Measurements from ENCODE around the gene MME. TPM values are rescaled to one million over a fixed set of nuclear protein-coding genes. Genes with fewer than 3 reads are reported as not detected.

The MME gene
- total and polyA plus RNA-seq, 2 of the 8 experiments (the other 6 are each of a cell fraction or from before 2014, with no cell fraction given): 5.0 to 39.6 TPM

DNA sequence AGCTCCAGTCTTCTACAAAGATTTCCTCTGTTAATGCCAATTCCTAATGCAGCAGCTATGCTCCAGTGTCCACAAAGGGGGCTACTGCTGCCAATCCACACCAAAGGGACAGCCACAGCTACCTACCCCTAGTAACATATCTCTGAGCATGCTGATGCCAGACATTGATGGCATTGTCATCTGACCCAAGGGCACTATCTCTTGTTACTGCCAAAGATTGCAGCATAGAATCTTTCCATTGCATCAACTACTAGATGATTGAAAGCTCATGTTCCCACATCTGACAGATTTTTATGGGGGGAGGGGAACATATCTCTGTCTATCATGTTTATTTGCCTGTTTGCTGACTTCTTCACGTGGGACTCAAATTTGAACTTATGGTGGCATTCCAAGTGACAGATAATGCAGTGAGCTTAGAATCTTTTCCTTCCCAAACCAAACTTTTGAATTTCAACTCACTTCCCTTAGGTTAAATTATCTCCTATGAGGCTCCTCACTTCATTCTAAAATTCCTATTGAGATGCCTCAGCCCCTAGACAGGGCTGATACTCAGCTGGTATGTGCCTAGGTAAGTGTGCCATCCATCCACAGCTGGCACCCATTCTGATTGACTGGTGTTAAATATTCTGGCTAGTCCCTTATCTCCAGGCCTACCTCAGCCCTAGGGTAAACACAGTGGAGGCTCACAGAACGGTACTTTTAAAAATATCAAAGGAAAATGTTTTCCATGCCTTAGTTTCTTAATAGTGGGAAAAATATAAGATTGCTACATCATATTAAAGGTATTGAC, 113.0 kb downstream of the MME start:
- H3K9ac ChIP-seq (replicated peaks in 1 of 4; ENCODE audit: extremely low read depth in 1 of 4, low read depth in 3 of 4, low read length in 3 of 4): no peak overlapping the region
- H4K5ac ChIP-seq (ENCODE audit: insufficient read length, low read depth, low read length): no peak overlapping the region
- H2BK12ac ChIP-seq (ENCODE audit: low read depth, low read length): no peak overlapping the region
- H3K79me2 ChIP-seq (ENCODE audit: control insufficient read depth in 1 of 2, insufficient read depth in 2 of 2, low read length in 2 of 2): no peaks in the 10 kb centered on the region
- no peak overlapping the region for H2AK5ac ChIP-seq (ENCODE audit: low read depth, low read length)
- no peak overlapping the region for H3K23ac ChIP-seq (ENCODE audit: insufficient read length)
- no peak overlapping the region for H2BK120ac ChIP-seq (replicated peaks; ENCODE audit: low read depth, low read length)
- H4K8ac ChIP-seq (ENCODE audit: extremely low read depth, insufficient read depth, low read length): no peak overlapping the region
- H2BK5ac ChIP-seq (ENCODE audit: low read depth, low read length): no peak overlapping the region
- no peaks in the 10 kb centered on the region for H3K9me3 ChIP-seq (ENCODE audit: insufficient read depth in 2 of 2, low read depth in 1 of 2, low read length in 1 of 2)
- no peak overlapping the region for H3K14ac ChIP-seq (ENCODE audit: insufficient read length)
- H3K27ac ChIP-seq (ENCODE audit: low read depth, low read length): no peak overlapping the region
- H3K27me3 ChIP-seq (replicated peaks in 1 of 4; ENCODE audit: control insufficient read depth in 3 of 4, extremely low read depth in 1 of 4, insufficient read depth in 3 of 4, low read length in 3 of 4): no peaks in the 10 kb centered on the region
- no peaks in the 10 kb centered on the region for H3K23me2 ChIP-seq (ENCODE audit: low read depth, low read length)
- H3K18ac ChIP-seq (ENCODE audit: extremely low read depth, low read length): no peak overlapping the region
- POLR2A ChIA-PET (ENCODE audit: partially characterized antibody): no interaction called here
- CTCF ChIA-PET (ENCODE audit: partially characterized antibody): interaction anchor here (1.0 to 1.5 kb wide), 3 partner anchors 21 to 239 kb away, joined by 3 to 8 read pairs (median 3); no protein-coding TSS in a partner anchor
- H3K4me3 ChIP-seq (ENCODE audit: extremely low read depth in 1 of 4, insufficient read depth in 2 of 4, low read depth in 3 of 4, low read length in 4 of 4): no peak overlapping the region
- H2BK20ac ChIP-seq (ENCODE audit: low read length): no peak overlapping the region
- no peak overlapping the region for H4K91ac ChIP-seq (replicated peaks; ENCODE audit: insufficient read length, low read length)
- WGBS, 2 experiments (ENCODE audit: extremely low coverage in 1 of 2, insufficient coverage in 1 of 2, insufficient read length in 1 of 2, insufficient replicate concordance in 2 of 2, low coverage in 1 of 2, low lambda C conversion rate in 2 of 2, missing lambda C conversion rate in 1 of 2): 88% methylated on average over 2 of the region's 2 CpGs; no CpG with 5 or more reads in 1 of the 2 experiments
- no peaks in the 10 kb centered on the region for H4K20me1 ChIP-seq (replicated peaks in 1 of 2; ENCODE audit: control insufficient read depth in 1 of 2, insufficient read depth in 2 of 2, low read length in 2 of 2)
- no peaks in the 10 kb centered on the region for H3K4me1 ChIP-seq (replicated peaks in 1 of 4; ENCODE audit: control insufficient read depth in 3 of 4, insufficient read depth in 4 of 4, low read length in 3 of 4)
- no peak overlapping the region for H3K4ac ChIP-seq (replicated peaks; ENCODE audit: insufficient read length, low read depth, low read length)
- FAIRE-seq (no peak), DNase-seq (ENCODE audit: low read depth in 1 of 2, low spot score in 2 of 2) (no peak)
- no peak overlapping the region for H2AFZ ChIP-seq (ENCODE audit: low read length)
- no peaks in the 10 kb centered on the region for H3K79me1 ChIP-seq (ENCODE audit: low read depth, low read length)
- H3K36me3 ChIP-seq (ENCODE audit: control insufficient read depth in 2 of 4, insufficient read depth in 4 of 4, low read length in 3 of 4): no peaks in the 10 kb centered on the region
- no peak overlapping the region for H2BK15ac ChIP-seq (ENCODE audit: low read length)
- no peak overlapping the region for H3K56ac ChIP-seq (replicated peaks; ENCODE audit: insufficient read length, low read depth, low read length)
- no peak overlapping the region for H3K4me2 ChIP-seq (ENCODE audit: insufficient read depth in 1 of 2, low read depth in 2 of 2, low read length in 2 of 2)
- TF ChIP-seq SIRT6 (IDR thresholded peaks at IDR 0.05; ENCODE audit: low read length) (no peak), SP1 (IDR thresholded peaks at IDR 0.05; ENCODE audit: low read depth, low read length) (no peak), POLR2A (IDR thresholded peaks at IDR 0.05; ENCODE audit: control extremely low read depth in 1 of 2, low read depth in 2 of 2, low read length in 2 of 2) (no peak), CHD1 (IDR thresholded peaks at IDR 0.05; ENCODE audit: low read depth, low read length) (no peak), ASH2L (IDR thresholded peaks at IDR 0.05; ENCODE audit: low read length) (no peak), YY1 (IDR thresholded peaks at IDR 0.05; ENCODE audit: low read depth, low read length) (no peak), GTF2F1 (IDR thresholded peaks at IDR 0.05; ENCODE audit: borderline replicate concordance, low read depth, low read length) (no peak), SAP30 (IDR thresholded peaks at IDR 0.05; ENCODE audit: insufficient read depth, insufficient replicate concordance, low read length) (no peak), MAFK (IDR thresholded peaks at IDR 0.05; ENCODE audit: low read depth, low read length) (no peak), CBX5 (IDR thresholded peaks at IDR 0.05; ENCODE audit: low read depth, low read length) (no peak), SP2 (IDR thresholded peaks at IDR 0.05; ENCODE audit: low read length) (no peak), RAD21 (IDR thresholded peaks at IDR 0.05 in 1 of 2, conservative IDR thresholded peaks at IDR 0.05 in 1 of 2; ENCODE audit: low read depth in 2 of 2, low read length in 2 of 2) (no peak), POU5F1 (IDR thresholded peaks at IDR 0.05; ENCODE audit: low read depth, low read length) (no peak)

Data from H1 (cell line).